Activated effector memory CD4-positive, alpha-beta T cell treated with Interleukin-2 at 50 U/mL for 16 hours (primary cell): Measurements from ENCODE around the gene ZNF536.

Experiments used
- DNase-seq: peaks from one replicate; pipeline ENCODE4 v3.0.0-alpha.2; 2020

Gene ZNF536

GRCh38 chr19:30371960-30372824, at the start of gene ZNF536:
Gene ZNF536, plus strand, starts transcription at chr19:30372384. Its CDS starts 71,179 bp downstream, at chr19:30443563.
- DNase-seq = no peak

- DNase-seq = no peak
Measured at GRCh38 chr19:30322641-30323320, 49.4 kb upstream of the ZNF536 start.

GRCh38 chr19:30323904-30324303, 48.3 kb upstream of the ZNF536 start:
- no peak for DNase-seq

GRCh38 chr19:30324982-30325381, 47.2 kb upstream of the ZNF536 start:
- no peak for DNase-seq

- DNase-seq = no peak
Measured at GRCh38 chr19:30325676-30326392, 46.4 kb upstream of the ZNF536 start.

GRCh38 chr19:30326393-30326710, 45.8 kb upstream of the ZNF536 start:
- no peak for DNase-seq

GRCh38 chr19:30327331-30327730, 44.9 kb upstream of the ZNF536 start:
- no peak for DNase-seq

- DNase-seq = no peak
Measured at GRCh38 chr19:30328096-30328495, 44.1 kb upstream of the ZNF536 start.

GRCh38 chr19:30330266-30330665, 41.9 kb upstream of the ZNF536 start:
- DNase-seq = no peak

- no peak for DNase-seq
Measured at GRCh38 chr19:30332445-30333234, 39.5 kb upstream of the ZNF536 start.

GRCh38 chr19:30333291-30334065, 38.7 kb upstream of the ZNF536 start:
- no peak for DNase-seq

- DNase-seq = no peak
Measured at GRCh38 chr19:30334841-30335240, 37.3 kb upstream of the ZNF536 start.

GRCh38 chr19:30335306-30335886, 36.8 kb upstream of the ZNF536 start:
- no peak for DNase-seq

GRCh38 chr19:30336290-30336689, 35.9 kb upstream of the ZNF536 start:
- DNase-seq = no peak

GRCh38 chr19:30338041-30338456, 34.1 kb upstream of the ZNF536 start:
- no peak for DNase-seq

- no peak for DNase-seq
Measured at GRCh38 chr19:30338878-30339623, 33.1 kb upstream of the ZNF536 start.

GRCh38 chr19:30339624-30340525, 32.3 kb upstream of the ZNF536 start:
- no peak for DNase-seq

GRCh38 chr19:30340771-30341561, 31.2 kb upstream of the ZNF536 start:
- DNase-seq = no peak

- no peak for DNase-seq
Measured at GRCh38 chr19:30341611-30342201, 30.5 kb upstream of the ZNF536 start.
